ENCODE data around the gene KIF2B.
"Not testable (repeated sequence)": the region's sequence is repeated elsewhere in the genome, so short reads cannot be mapped to it uniquely, and the experiment has no call there.

GRCh38 chr17:53871128-53871527 lies 48.4 kb downstream of the KIF2B start:
- not testable (repeated sequence) for TF ChIP-seq POLR2A, CTCF, EP300 (IDR thresholded peaks at IDR 0.05)

Data from tibial nerve (tissue), 4 donors.